Transverse colon (tissue), 3 donors: ENCODE results near the gene TEX19.

Source experiments
- EP300 ChIP-seq: sonication (generic); formaldehyde crosslinking; IDR thresholded peaks from one replicate; pipeline ENCODE4 v1.6.1; 2017; ENCODE audit warnings: antibody characterized with exemption, low read depth
- TF ChIP-seq, protein P1 (sequence below), 5 experiments: fragments of 200-600 bp in 3 of 5; fragments of 450-650 bp in 2 of 5; sonication (generic) in 3 of 5; IDR thresholded peaks; 1 replicate in 2 of 5; 2 replicates in 3 of 5; pipeline ENCODE4 v1.5.1; 2016 to 2017; ENCODE audit warnings: antibody characterized with exemption in 5 of 5, inconsistent platforms in 3 of 5, mild to moderate bottlenecking in 2 of 5, moderate library complexity in 1 of 5

DNA sequence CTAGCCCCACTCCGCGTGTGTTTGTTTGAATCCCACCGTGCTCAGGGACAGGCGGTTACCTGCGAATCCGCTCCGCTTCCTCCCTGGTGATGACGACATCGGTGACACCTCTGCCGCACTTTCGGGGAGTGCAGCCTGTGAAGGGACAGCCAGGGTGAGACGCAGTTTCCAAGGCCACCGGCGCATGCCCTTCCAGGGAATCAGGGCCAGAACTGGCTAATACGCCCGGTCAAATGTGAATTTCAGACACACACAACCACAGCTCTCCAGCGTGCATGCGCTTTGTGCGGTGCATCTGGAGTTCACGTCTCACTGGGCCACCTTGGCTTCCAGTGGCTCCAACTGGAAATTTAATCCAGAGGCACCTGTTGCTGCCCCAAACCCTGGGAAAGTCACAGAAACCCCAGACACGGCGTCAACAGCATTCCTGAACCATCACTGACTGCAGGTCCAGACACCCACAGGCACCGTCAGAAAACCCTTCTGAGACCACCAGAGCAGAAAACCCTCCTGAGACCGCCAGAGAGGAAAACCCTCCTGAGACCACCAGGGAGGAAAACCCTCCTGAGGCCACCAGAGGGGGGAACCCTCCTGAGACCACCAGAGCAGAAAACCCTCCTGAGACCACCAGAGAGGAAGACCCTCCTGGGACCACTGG is 52.5 kb downstream of the TEX19 start:
- TF ChIP-seq, protein P1, sequence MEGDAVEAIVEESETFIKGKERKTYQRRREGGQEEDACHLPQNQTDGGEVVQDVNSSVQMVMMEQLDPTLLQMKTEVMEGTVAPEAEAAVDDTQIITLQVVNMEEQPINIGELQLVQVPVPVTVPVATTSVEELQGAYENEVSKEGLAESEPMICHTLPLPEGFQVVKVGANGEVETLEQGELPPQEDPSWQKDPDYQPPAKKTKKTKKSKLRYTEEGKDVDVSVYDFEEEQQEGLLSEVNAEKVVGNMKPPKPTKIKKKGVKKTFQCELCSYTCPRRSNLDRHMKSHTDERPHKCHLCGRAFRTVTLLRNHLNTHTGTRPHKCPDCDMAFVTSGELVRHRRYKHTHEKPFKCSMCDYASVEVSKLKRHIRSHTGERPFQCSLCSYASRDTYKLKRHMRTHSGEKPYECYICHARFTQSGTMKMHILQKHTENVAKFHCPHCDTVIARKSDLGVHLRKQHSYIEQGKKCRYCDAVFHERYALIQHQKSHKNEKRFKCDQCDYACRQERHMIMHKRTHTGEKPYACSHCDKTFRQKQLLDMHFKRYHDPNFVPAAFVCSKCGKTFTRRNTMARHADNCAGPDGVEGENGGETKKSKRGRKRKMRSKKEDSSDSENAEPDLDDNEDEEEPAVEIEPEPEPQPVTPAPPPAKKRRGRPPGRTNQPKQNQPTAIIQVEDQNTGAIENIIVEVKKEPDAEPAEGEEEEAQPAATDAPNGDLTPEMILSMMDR (IDR thresholded peaks at IDR 0.05): no peak
- no peak for TF ChIP-seq EP300
